ACC112 (cell line): ENCODE data around the gene IL1RAPL1.

Source experiments
- H2AFZ ChIP-seq: fragments of 200-600 bp; sonication (generic); one replicate; pipeline ENCODE4 v1.6.0; 2017; ENCODE audit warnings: antibody characterized with exemption, low read length; ENCODE audit not compliant: unreplicated experiment
- H3K27ac ChIP-seq: fragments of 200-600 bp; sonication (generic); 2 replicates; pipeline ENCODE4 v1.5.1; 2014; ENCODE audit warnings: low read depth, mild to moderate bottlenecking, antibody characterized with exemption, low read length, moderate library complexity
- H3K27me3 ChIP-seq: fragments of 200-600 bp; sonication (generic); 2 replicates; pipeline ENCODE4 v1.6.1; 2014; ENCODE audit warnings: mild to moderate bottlenecking, antibody characterized with exemption, low read length, moderate library complexity, mixed read lengths; ENCODE audit not compliant: insufficient read depth
- H3K36me3 ChIP-seq: fragments of 200-600 bp; sonication (generic); 2 replicates; pipeline ENCODE4 v1.6.1; 2016; ENCODE audit warnings: mild to moderate bottlenecking, antibody characterized with exemption, low read length, moderate library complexity, mixed read lengths; ENCODE audit not compliant: insufficient read depth
- H3K4me1 ChIP-seq: fragments of 200-600 bp; sonication (generic); one replicate; pipeline ENCODE4 v1.6.1; 2016; ENCODE audit warnings: low read length, mixed read lengths; ENCODE audit not compliant: insufficient read depth, unreplicated experiment, control insufficient read depth
- H3K4me3 ChIP-seq: fragments of 200-600 bp; sonication (generic); 2 replicates; pipeline ENCODE4 v1.5.1; 2014; ENCODE audit warnings: mild to moderate bottlenecking, low read depth, low read length
- H3K79me2 ChIP-seq: fragments of 200-600 bp; sonication (generic); one replicate; pipeline ENCODE4 v1.6.0; 2016; ENCODE audit warnings: low read length; ENCODE audit not compliant: control insufficient read depth, unreplicated experiment, insufficient read depth

Gene IL1RAPL1

GRCh38 chrX:29237972-29238371 is 650.7 kb downstream of the IL1RAPL1 start:
- Histone ChIP-seq H3K4me3 (no peak overlapping the region), H3K27ac (no peak overlapping the region), H3K79me2 (no peaks in the 10 kb centered on the region), H3K4me1 (peaks cover 3% of the 10 kb centered on the region), H3K27me3 (no peaks in the 10 kb centered on the region), H2AFZ (no peak overlapping the region), H3K36me3 (no peaks in the 10 kb centered on the region)

DNA sequence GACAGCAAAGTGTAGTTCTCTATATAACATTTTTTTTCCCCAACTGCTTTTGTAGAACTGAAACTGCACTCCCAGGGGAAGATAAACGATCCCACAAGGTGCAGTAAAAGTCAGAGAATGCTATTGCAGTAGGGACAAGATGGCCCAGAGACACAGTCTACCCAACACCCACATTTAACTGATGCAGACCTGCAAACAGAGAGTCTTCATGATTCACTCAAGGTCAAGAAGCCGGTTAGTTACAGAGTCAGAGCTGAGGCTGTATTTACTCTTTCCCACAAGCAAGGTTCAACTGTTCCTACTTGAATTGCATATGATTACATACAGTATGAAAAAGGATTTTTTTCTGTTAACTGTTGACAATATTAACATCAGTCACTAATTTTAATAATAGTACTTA is 654.6 kb downstream of the IL1RAPL1 start:
- Histone ChIP-seq H3K4me3 (no peak overlapping the region), H2AFZ (no peak overlapping the region), H3K27me3 (no peaks in the 10 kb centered on the region), H3K4me1 (peaks cover 3% of the 10 kb centered on the region), H3K27ac (no peak overlapping the region), H3K79me2 (no peaks in the 10 kb centered on the region), H3K36me3 (no peaks in the 10 kb centered on the region)

DNA sequence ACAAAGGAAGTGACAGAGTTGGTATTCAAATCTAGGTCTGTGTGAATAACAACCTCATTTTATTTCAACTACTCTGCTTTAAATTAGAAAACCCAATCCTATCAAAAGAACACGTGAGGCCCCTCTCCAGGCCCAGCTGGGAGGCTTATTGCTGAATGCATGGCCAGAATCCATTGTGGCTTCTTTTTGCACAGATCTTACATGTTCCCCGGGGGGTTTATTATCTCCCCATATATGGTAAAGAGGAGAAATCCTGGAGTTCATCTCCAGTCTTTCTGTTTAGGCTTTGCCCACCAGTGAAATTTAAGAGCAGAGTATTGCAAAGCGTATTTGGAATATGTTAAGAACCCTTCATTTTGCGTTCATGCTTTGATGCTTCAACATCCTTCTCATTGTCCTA is 655.6 kb downstream of the IL1RAPL1 start:
- Histone ChIP-seq H3K79me2 (no peaks in the 10 kb centered on the region), H2AFZ (no peak overlapping the region), H3K27ac (no peak overlapping the region), H3K36me3 (no peaks in the 10 kb centered on the region), H3K27me3 (no peaks in the 10 kb centered on the region), H3K4me3 (no peak overlapping the region), H3K4me1 (peaks cover 3% of the 10 kb centered on the region)

- Histone ChIP-seq H3K4me1 (peaks cover 3% of the 10 kb centered on the region), H3K27ac (no peak overlapping the region), H3K36me3 (no peaks in the 10 kb centered on the region), H3K4me3 (no peak overlapping the region), H3K79me2 (no peaks in the 10 kb centered on the region), H2AFZ (no peak overlapping the region), H3K27me3 (no peaks in the 10 kb centered on the region)
Measured at GRCh38 chrX:29243942-29244341, 656.7 kb downstream of the IL1RAPL1 start.

DNA sequence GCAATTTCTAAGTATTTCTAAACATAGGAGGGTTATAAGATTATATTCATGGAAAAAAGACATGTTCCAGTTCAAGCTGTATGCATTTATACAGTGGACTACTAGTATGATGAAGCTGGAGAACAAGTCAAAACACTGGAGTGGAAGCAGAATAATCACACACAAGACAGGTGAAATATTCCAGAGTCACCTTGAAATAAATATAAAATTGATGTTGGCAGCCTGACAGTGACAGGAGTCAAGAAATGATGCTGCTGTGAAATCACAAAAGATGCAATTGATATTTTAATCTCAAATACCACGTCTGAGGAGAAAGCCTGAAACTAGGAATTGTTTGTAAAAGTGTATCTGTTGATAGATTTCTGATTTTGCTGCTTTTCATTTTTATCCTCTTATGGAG is 667.3 kb downstream of the IL1RAPL1 start:
- H3K4me1 ChIP-seq: peaks cover 14% of the 10 kb centered on the region
- H3K4me3 ChIP-seq: no peak overlapping the region
- H3K36me3 ChIP-seq: no peaks in the 10 kb centered on the region
- H3K27ac ChIP-seq: no peak overlapping the region
- H3K79me2 ChIP-seq: no peaks in the 10 kb centered on the region
- H2AFZ ChIP-seq: no peak overlapping the region
- H3K27me3 ChIP-seq: no peaks in the 10 kb centered on the region

- Histone ChIP-seq H3K4me1 (peaks cover 14% of the 10 kb centered on the region), H3K4me3 (no peak overlapping the region; the same call in 1 of the 2 replicates), H3K79me2 (no peaks in the 10 kb centered on the region), H2AFZ (no peak overlapping the region), H3K27ac (no peak overlapping the region), H3K36me3 (no peaks in the 10 kb centered on the region), H3K27me3 (no peaks in the 10 kb centered on the region)
Measured at GRCh38 chrX:29257521-29257920, 670.3 kb downstream of the IL1RAPL1 start.

GRCh38 chrX:29269390-29269789 is 682.1 kb downstream of the IL1RAPL1 start:
- Histone ChIP-seq H3K27me3 (no peaks in the 10 kb centered on the region), H3K4me3 (no peak overlapping the region), H3K36me3 (no peaks in the 10 kb centered on the region), H3K4me1 (no peaks in the 10 kb centered on the region), H2AFZ (no peak overlapping the region), H3K27ac (no peak overlapping the region), H3K79me2 (no peaks in the 10 kb centered on the region)

- no peaks in the 10 kb centered on the region for H3K4me1 ChIP-seq
- H3K4me3 ChIP-seq: no peak overlapping the region
- no peaks in the 10 kb centered on the region for H3K27me3 ChIP-seq
- no peak overlapping the region for H3K27ac ChIP-seq
- H2AFZ ChIP-seq: no peak overlapping the region
- H3K79me2 ChIP-seq: no peaks in the 10 kb centered on the region
- no peaks in the 10 kb centered on the region for H3K36me3 ChIP-seq
Measured at GRCh38 chrX:29274517-29274916, 687.3 kb downstream of the IL1RAPL1 start.

DNA sequence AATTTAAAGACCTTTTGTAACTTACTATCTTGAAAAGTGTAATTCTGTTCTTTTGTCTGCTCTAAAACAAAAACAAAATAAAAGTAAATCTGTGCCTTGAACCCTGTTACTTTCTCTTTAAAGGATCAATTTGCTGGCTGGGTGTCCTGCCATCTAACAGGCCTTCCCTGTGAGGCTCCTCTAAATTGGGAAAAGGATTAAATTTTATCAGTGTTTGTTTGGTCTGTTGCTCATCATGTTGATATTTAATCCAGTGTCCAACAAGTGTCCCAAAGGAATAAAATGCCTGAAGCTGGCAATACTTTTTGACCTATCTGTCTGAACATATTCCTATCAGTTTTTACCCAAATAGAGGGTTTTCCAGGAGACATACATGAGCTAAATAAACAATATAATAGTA is 688.7 kb downstream of the IL1RAPL1 start:
- H2AFZ ChIP-seq: no peak overlapping the region
- H3K4me3 ChIP-seq: no peak overlapping the region
- no peaks in the 10 kb centered on the region for H3K79me2 ChIP-seq
- H3K27me3 ChIP-seq: no peaks in the 10 kb centered on the region
- no peak overlapping the region for H3K27ac ChIP-seq
- no peaks in the 10 kb centered on the region for H3K4me1 ChIP-seq
- no peaks in the 10 kb centered on the region for H3K36me3 ChIP-seq

- Histone ChIP-seq H3K4me1 (no peaks in the 10 kb centered on the region), H3K36me3 (no peaks in the 10 kb centered on the region), H3K27ac (no peak overlapping the region), H3K4me3 (no peak overlapping the region), H2AFZ (no peak overlapping the region), H3K27me3 (no peaks in the 10 kb centered on the region), H3K79me2 (no peaks in the 10 kb centered on the region)
Measured at GRCh38 chrX:29281078-29281742, 694.0 kb downstream of the IL1RAPL1 start.

DNA sequence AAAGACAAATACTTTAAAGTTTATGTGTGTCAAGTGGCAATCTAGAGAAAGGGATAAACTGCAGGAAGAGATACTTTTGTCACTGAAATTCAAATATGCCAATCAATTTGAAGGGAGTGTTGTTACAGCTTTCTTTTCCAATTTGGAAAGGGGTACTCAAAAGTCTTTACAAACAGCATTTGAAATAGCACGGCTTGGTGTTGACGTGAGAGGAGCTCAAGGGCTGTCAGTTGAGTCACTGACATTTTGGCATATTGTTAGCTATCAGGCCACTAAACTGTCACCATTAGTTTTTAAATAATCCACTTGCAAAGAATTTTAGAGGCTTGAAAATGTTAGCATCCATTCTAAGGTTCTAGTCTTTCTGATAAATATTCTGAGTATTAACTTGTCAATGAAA is 698.4 kb downstream of the IL1RAPL1 start:
- Histone ChIP-seq H3K4me1 (no peaks in the 10 kb centered on the region), H3K36me3 (no peaks in the 10 kb centered on the region), H3K79me2 (no peaks in the 10 kb centered on the region), H3K27ac (no peak overlapping the region), H3K27me3 (no peaks in the 10 kb centered on the region), H3K4me3 (no peak overlapping the region), H2AFZ (no peak overlapping the region)
